CD4-positive, alpha-beta T cell treated with Interleukin-17A for 1 hour (primary cell): ENCODE measurements around the gene ATP2B3.

Source experiments
- DNase-seq: peaks from one replicate; pipeline ENCODE4 v3.0.0-alpha.2; 2020

ATP2B3 gene

GRCh38 chrX:153539171-153539978 is 21.9 kb downstream of the ATP2B3 start:
- DNase-seq, result peak; percentile 54

GRCh38 chrX:153539979-153540358 is 22.5 kb downstream of the ATP2B3 start:
- no peak for DNase-seq

- DNase-seq, result no peak
Measured at GRCh38 chrX:153544727-153545126, 27.3 kb downstream of the ATP2B3 start.

GRCh38 chrX:153546386-153546785 is 28.9 kb downstream of the ATP2B3 start:
- DNase-seq, result no peak

GRCh38 chrX:153547195-153547594 is 29.8 kb downstream of the ATP2B3 start:
- no peak for DNase-seq

- no peak for DNase-seq
Measured at GRCh38 chrX:153549231-153549630, 31.8 kb downstream of the ATP2B3 start.

GRCh38 chrX:153549807-153550206 is 32.4 kb downstream of the ATP2B3 start:
- no peak for DNase-seq

GRCh38 chrX:153551135-153551534 is 33.7 kb downstream of the ATP2B3 start:
- DNase-seq, result no peak

GRCh38 chrX:153554519-153555167 is 37.2 kb downstream of the ATP2B3 start:
- peak; percentile 63 for DNase-seq

- DNase-seq, result no peak
Measured at GRCh38 chrX:153556767-153557166, 39.3 kb downstream of the ATP2B3 start.

- DNase-seq, result no peak
Measured at GRCh38 chrX:153557618-153558355, 40.3 kb downstream of the ATP2B3 start.

- no peak for DNase-seq
Measured at GRCh38 chrX:153560000-153560399, 42.6 kb downstream of the ATP2B3 start.

GRCh38 chrX:153560466-153560865 is 43.0 kb downstream of the ATP2B3 start:
- no peak for DNase-seq

- no peak for DNase-seq
Measured at GRCh38 chrX:153561337-153561736, 43.9 kb downstream of the ATP2B3 start.

- DNase-seq, result no peak
Measured at GRCh38 chrX:153562546-153562945, 45.1 kb downstream of the ATP2B3 start.

GRCh38 chrX:153564047-153564606 is 46.7 kb downstream of the ATP2B3 start:
- no peak for DNase-seq

- DNase-seq, result no peak
Measured at GRCh38 chrX:153565996-153566580, 48.6 kb downstream of the ATP2B3 start.

GRCh38 chrX:153568451-153569011 is 51.1 kb downstream of the ATP2B3 start:
- DNase-seq, result no peak

- DNase-seq, result no peak
Measured at GRCh38 chrX:153569475-153569874, 52.0 kb downstream of the ATP2B3 start.

GRCh38 chrX:153571534-153571908 is 54.1 kb downstream of the ATP2B3 start:
- DNase-seq, result no peak

GRCh38 chrX:153572601-153573000 is 55.2 kb downstream of the ATP2B3 start:
- DNase-seq, result no peak

- DNase-seq, result no peak
Measured at GRCh38 chrX:153573984-153574383, 56.5 kb downstream of the ATP2B3 start.
